HEK293T (cell line): ENCODE measurements around the gene CCNDBP1.
"Not testable (repeated sequence)": the region's sequence is repeated elsewhere in the genome, so short reads cannot be mapped to it uniquely, and the experiment has no call there.

Source experiments
- BHLHE40 ChIP-seq: fragments of 450-650 bp; IDR thresholded peaks from 2 replicates; pipeline ENCODE4 v1.6.1; 2016; ENCODE audit warnings: mild to moderate bottlenecking, moderate library complexity, borderline replicate concordance
- ELF4 ChIP-seq: fragments of 450-650 bp; IDR thresholded peaks from 2 replicates; pipeline ENCODE4 v1.6.1; 2017; ENCODE audit warnings: antibody characterized with exemption
- FOXA1 ChIP-seq: fragments of 450-650 bp; IDR thresholded peaks from 2 replicates; pipeline ENCODE4 v1.6.1; 2016; ENCODE audit warnings: mild to moderate bottlenecking
- FOXK2 ChIP-seq: fragments of 450-650 bp; IDR thresholded peaks from 2 replicates; pipeline ENCODE4 v1.6.1; 2016; ENCODE audit warnings: mild to moderate bottlenecking
- FOXM1 ChIP-seq: fragments of 450-650 bp; IDR thresholded peaks from 2 replicates; pipeline ENCODE4 v1.6.1; 2017; ENCODE audit warnings: mild to moderate bottlenecking, borderline replicate concordance

GRCh38 chr15:43198556-43198955, 13.4 kb downstream of the CCNDBP1 start:
- not testable (repeated sequence) for TF ChIP-seq ELF4, FOXK2, FOXA1, BHLHE40, FOXM1
